Loucy (cell line): ENCODE results near the gene BAAT.

Source experiments
- H2AFZ ChIP-seq: fragments of 200-600 bp; sonication (generic); 2 replicates; pipeline ENCODE4 v1.6.0; 2016; ENCODE audit warnings: antibody characterized with exemption, mild to moderate bottlenecking, low read length, moderate library complexity
- H3F3A ChIP-seq: fragments of 200-600 bp; 2 replicates; pipeline ENCODE4 v1.6.0; 2016; ENCODE audit warnings: antibody characterized with exemption, low read depth, mild to moderate bottlenecking
- H3K27me3 ChIP-seq: fragments of 200-600 bp; sonication (generic); 2 replicates; pipeline ENCODE4 v1.6.1; 2014; ENCODE audit warnings: low read length, mild to moderate bottlenecking; ENCODE audit not compliant: insufficient read depth, poor library complexity, severe bottlenecking
- H3K36me3 ChIP-seq: fragments of 200-600 bp; sonication (generic); 2 replicates; pipeline ENCODE4 v1.6.1; 2016; ENCODE audit warnings: low read length; ENCODE audit not compliant: insufficient read depth
- H3K4me1 ChIP-seq: fragments of 200-600 bp; sonication (generic); 2 replicates; pipeline ENCODE4 v1.5.1; 2014; ENCODE audit warnings: low read length, mild to moderate bottlenecking; ENCODE audit not compliant: insufficient read depth, poor library complexity, severe bottlenecking
- H3K4me2 ChIP-seq: fragments of 200-600 bp; sonication (generic); 2 replicates; pipeline ENCODE4 v1.6.0; 2014; ENCODE audit warnings: antibody characterized with exemption, low read length, low read depth, mild to moderate bottlenecking; ENCODE audit not compliant: poor library complexity, severe bottlenecking
- H3K4me3 ChIP-seq: fragments of 200-600 bp; sonication (generic); 2 replicates; pipeline ENCODE4 v1.5.1; 2014; ENCODE audit warnings: low read length, mild to moderate bottlenecking, mixed read lengths; ENCODE audit not compliant: poor library complexity, severe bottlenecking
- H3K79me2 ChIP-seq: fragments of 200-600 bp; sonication (generic); 2 replicates; pipeline ENCODE4 v1.6.1; 2014; ENCODE audit warnings: low read length; ENCODE audit not compliant: insufficient read depth
- H3K9ac ChIP-seq: fragments of 200-600 bp; sonication (generic); 2 replicates; pipeline ENCODE4 v1.6.0; 2014; ENCODE audit warnings: mild to moderate bottlenecking, low read depth, low read length, moderate library complexity; ENCODE audit not compliant: poor library complexity, severe bottlenecking
- H3K9me2 ChIP-seq: fragments of 200-600 bp; sonication (generic); replicated peaks from 2 replicates; pipeline ENCODE4 v1.6.1; 2016; ENCODE audit warnings: low read depth, low read length, mixed read lengths
- H3K9me3 ChIP-seq: fragments of 200-600 bp; sonication (generic); 2 replicates; pipeline ENCODE4 v1.6.1; 2014; ENCODE audit warnings: mild to moderate bottlenecking, antibody characterized with exemption, low read length, low read depth; ENCODE audit not compliant: insufficient read depth
- H4K20me1 ChIP-seq: fragments of 200-600 bp; sonication (generic); 2 replicates; pipeline ENCODE4 v1.6.0; 2014; ENCODE audit warnings: antibody characterized with exemption, low read length, mild to moderate bottlenecking; ENCODE audit not compliant: insufficient read depth, poor library complexity, severe bottlenecking
- EZH2phosphoT487 ChIP-seq: fragments of 200-600 bp; IDR thresholded peaks from 2 replicates; pipeline ENCODE4 v1.6.1; 2018; ENCODE audit warnings: antibody characterized with exemption, mild to moderate bottlenecking, moderate library complexity, borderline replicate concordance
- TF ChIP-seq, protein P1 (sequence below): fragments of 200-600 bp; sonication (generic); conservative IDR thresholded peaks from 2 replicates; pipeline ENCODE4 v1.5.1; 2014; ENCODE audit warnings: mild to moderate bottlenecking, antibody characterized with exemption, low read length

BAAT gene

GRCh38 chr9:101418518-101419430 is 34.0 kb upstream of the BAAT start:
- no peaks in the 10 kb centered on the region for H4K20me1 ChIP-seq
- no peaks in the 10 kb centered on the region for H3K27me3 ChIP-seq
- H3K9ac ChIP-seq: no peak overlapping the region
- H3K79me2 ChIP-seq: no peaks in the 10 kb centered on the region
- TF ChIP-seq, protein P1, sequence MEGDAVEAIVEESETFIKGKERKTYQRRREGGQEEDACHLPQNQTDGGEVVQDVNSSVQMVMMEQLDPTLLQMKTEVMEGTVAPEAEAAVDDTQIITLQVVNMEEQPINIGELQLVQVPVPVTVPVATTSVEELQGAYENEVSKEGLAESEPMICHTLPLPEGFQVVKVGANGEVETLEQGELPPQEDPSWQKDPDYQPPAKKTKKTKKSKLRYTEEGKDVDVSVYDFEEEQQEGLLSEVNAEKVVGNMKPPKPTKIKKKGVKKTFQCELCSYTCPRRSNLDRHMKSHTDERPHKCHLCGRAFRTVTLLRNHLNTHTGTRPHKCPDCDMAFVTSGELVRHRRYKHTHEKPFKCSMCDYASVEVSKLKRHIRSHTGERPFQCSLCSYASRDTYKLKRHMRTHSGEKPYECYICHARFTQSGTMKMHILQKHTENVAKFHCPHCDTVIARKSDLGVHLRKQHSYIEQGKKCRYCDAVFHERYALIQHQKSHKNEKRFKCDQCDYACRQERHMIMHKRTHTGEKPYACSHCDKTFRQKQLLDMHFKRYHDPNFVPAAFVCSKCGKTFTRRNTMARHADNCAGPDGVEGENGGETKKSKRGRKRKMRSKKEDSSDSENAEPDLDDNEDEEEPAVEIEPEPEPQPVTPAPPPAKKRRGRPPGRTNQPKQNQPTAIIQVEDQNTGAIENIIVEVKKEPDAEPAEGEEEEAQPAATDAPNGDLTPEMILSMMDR: no peak
- H3K9me3 ChIP-seq: no peaks in the 10 kb centered on the region
- no peaks in the 10 kb centered on the region for H3K36me3 ChIP-seq
- H3K4me1 ChIP-seq: no peaks in the 10 kb centered on the region
- no peak overlapping the region for H2AFZ ChIP-seq
- H3F3A ChIP-seq: no peaks in the 10 kb centered on the region
- no peak overlapping the region for H3K4me2 ChIP-seq
- H3K9me2 ChIP-seq: no peaks in the 10 kb centered on the region
- no peak overlapping the region for H3K4me3 ChIP-seq

DNA sequence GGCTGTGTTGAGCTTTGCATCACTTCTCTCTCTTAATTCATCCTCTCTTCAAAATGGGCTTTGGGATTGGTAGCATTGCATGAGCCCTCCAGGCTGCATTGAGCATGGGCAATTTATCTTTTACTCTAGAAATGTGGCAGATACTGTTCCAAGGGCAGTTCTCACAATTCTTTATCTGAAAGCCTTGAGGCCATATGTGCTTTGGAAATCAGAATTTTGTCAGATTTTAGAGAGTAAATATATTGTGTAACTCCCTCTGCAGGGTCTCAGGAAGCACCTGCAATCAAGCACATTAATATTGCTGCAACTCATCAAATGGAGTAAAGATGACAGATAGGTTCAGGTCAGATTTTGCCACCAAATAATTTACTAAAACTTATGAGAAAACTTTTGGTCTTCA is 33.2 kb upstream of the BAAT start:
- Histone ChIP-seq H3K9ac (no peak overlapping the region), H3K4me2 (no peak overlapping the region), H2AFZ (no peak overlapping the region), H3K27me3 (no peaks in the 10 kb centered on the region), H3K4me1 (no peaks in the 10 kb centered on the region), H3K9me3 (no peaks in the 10 kb centered on the region), H3K9me2 (no peaks in the 10 kb centered on the region), H3K36me3 (no peaks in the 10 kb centered on the region), H4K20me1 (no peaks in the 10 kb centered on the region), H3F3A (no peaks in the 10 kb centered on the region), H3K4me3 (no peak overlapping the region), H3K79me2 (no peaks in the 10 kb centered on the region)
- TF ChIP-seq, protein P1: no peak
- TF ChIP-seq EZH2phosphoT487: no peak

DNA sequence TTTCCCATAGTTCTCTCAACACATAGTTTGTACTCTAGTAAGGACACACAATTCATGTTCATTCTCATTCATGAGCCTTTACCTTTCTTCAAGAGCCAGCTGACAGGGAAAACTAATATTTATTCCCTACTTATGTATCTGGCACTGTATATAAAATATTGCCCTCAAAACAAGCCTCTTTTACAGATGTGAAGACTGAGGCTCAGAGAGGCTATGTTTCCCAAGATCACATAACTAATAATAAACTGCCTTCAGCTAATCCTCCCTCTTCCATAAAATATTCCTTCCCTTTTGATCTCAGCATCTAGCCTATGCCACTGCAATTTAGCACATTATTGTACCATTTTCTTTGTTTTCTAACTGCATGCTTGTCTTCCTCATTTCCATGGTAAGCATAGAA is 32.6 kb upstream of the BAAT start:
- Histone ChIP-seq H3K4me2 (no peak overlapping the region), H3K9me3 (no peaks in the 10 kb centered on the region), H3K4me3 (no peak overlapping the region), H3K79me2 (no peaks in the 10 kb centered on the region), H3F3A (no peaks in the 10 kb centered on the region), H3K27me3 (no peaks in the 10 kb centered on the region), H3K9me2 (no peaks in the 10 kb centered on the region), H3K9ac (no peak overlapping the region), H4K20me1 (no peaks in the 10 kb centered on the region), H2AFZ (no peak overlapping the region), H3K4me1 (no peaks in the 10 kb centered on the region), H3K36me3 (no peaks in the 10 kb centered on the region)
- TF ChIP-seq, protein P1: no peak
- no peak for TF ChIP-seq EZH2phosphoT487
